H1 (cell line): ENCODE data around the gene ERCC3. TPM values are rescaled to one million over a fixed set of nuclear protein-coding genes. Genes with fewer than 3 reads are reported as not detected.

Experiments
- CBX5 ChIP-seq: fragments of 300-800, 300-1000 bp; sonication (generic); IDR thresholded peaks from 2 replicates; pipeline ENCODE4 v1.7.1; 2016; ENCODE audit warnings: antibody characterized with exemption, low read length, low read depth
- CHD1 ChIP-seq: IDR thresholded peaks from 2 replicates; pipeline ENCODE4 v1.6.1; 2012; ENCODE audit warnings: low read depth, low read length, improper control_type of control experiment
- EP300 ChIP-seq, 2 experiments: IDR thresholded peaks; 1 replicate in 1 of 2; 2 replicates in 1 of 2; pipeline ENCODE4 v1.6.1; 2011 to 2012; ENCODE audit warnings: low read depth in 2 of 2, low read length in 2 of 2, mild to moderate bottlenecking in 2 of 2, borderline replicate concordance in 1 of 2, inconsistent platforms in 1 of 2, moderate library complexity in 1 of 2
- polyA plus RNA-seq, 7 experiments: library from polyadenylated mRNA; depleted of rRNA in 3 of 7; stranded (reverse) in 5 of 7; unstranded in 2 of 7; fragments of >200 nt in 5 of 7; fragments of 200-250 nt in 2 of 7; gene quantifications; 1 replicate in 5 of 7; 2 replicates in 1 of 7; 4 replicates in 1 of 7; pipeline versions ENCODE4 v1.2.1 to v1.2.3, GENCODE V29; 2011 to 2013; ENCODE audit warnings: missing spikeins in 2 of 7, mixed read lengths in 2 of 7
- total RNA-seq: library from RNA; stranded (reverse); fragmentation: NEBNext Ultra II Directional; extraction: Animal tissue kit (Norgen Biotek cat#: 25700); gene quantifications from 2 replicates; pipeline ENCODE4 v1.2.1, GENCODE V29; 2021

ERCC3 gene
- total and polyA plus RNA-seq, 2 of the 8 experiments (the other 6 are each of a cell fraction or from before 2014, with no cell fraction given): 41.8 to 48.9 TPM

- no peak for TF ChIP-seq CHD1
- no peak for TF ChIP-seq EP300 (IDR thresholded peaks at IDR 0.05; ENCODE audit: borderline replicate concordance in 1 of 2, low read depth in 2 of 2, low read length in 2 of 2)
- TF ChIP-seq CBX5: no peak
- TF ChIP-seq, all 59 proteins: peak for 0
Observed at GRCh38 chr2:127255146-127255545, 38.8 kb downstream of the ERCC3 start (continued).
